LNCaP clone FGC (cell line): ENCODE data around the gene ATRNL1.
"Not testable (repeated sequence)": the region's sequence is repeated elsewhere in the genome, so short reads cannot be mapped to it uniquely, and the experiment has no call there.

ENCODE experiments used
- DNase-seq: peaks from one replicate; pipeline ENCODE4 v3.0.0-alpha.2; 2011; ENCODE audit warnings: low read depth
- H3K4me3 ChIP-seq: 2 replicates; pipeline ENCODE4 v1.5.1; 2011; ENCODE audit warnings: mild to moderate bottlenecking, low read depth, low read length, control low read depth
- CTCF ChIP-seq: IDR thresholded peaks from 2 replicates; pipeline ENCODE4 v1.5.1; 2012; ENCODE audit warnings: mild to moderate bottlenecking; ENCODE audit not compliant: control insufficient read depth, insufficient read depth; ENCODE audit errors: extremely low read depth

Gene ATRNL1

GRCh38 chr10:115745943-115746342 is 652.8 kb downstream of the ATRNL1 start:
- no peak overlapping the region for H3K4me3 ChIP-seq
- no peak for TF ChIP-seq CTCF
- no peak for DNase-seq

- TF ChIP-seq CTCF = no peak
- DNase-seq = no peak
- no peak overlapping the region for H3K4me3 ChIP-seq
These were observed 654.6 kb downstream of the ATRNL1 start for GRCh38 chr10:115747811-115748210.

GRCh38 chr10:115758488-115758887 is 665.3 kb downstream of the ATRNL1 start:
- not testable (repeated sequence) for H3K4me3 ChIP-seq, DNase-seq

- no peak for DNase-seq
- H3K4me3 ChIP-seq = no peak overlapping the region
- TF ChIP-seq CTCF = no peak
These were observed 667.0 kb downstream of the ATRNL1 start for GRCh38 chr10:115760131-115760530.

- no peak overlapping the region for H3K4me3 ChIP-seq
- no peak for TF ChIP-seq CTCF
- no peak for DNase-seq
These were observed 668.0 kb downstream of the ATRNL1 start for GRCh38 chr10:115761166-115761565.

GRCh38 chr10:115762029-115762428 is 668.9 kb downstream of the ATRNL1 start:
- TF ChIP-seq CTCF = no peak
- H3K4me3 ChIP-seq = no peak overlapping the region
- DNase-seq = no peak

- no peak overlapping the region for H3K4me3 ChIP-seq
- DNase-seq = no peak
- no peak for TF ChIP-seq CTCF
These were observed 678.6 kb downstream of the ATRNL1 start for GRCh38 chr10:115771755-115772154.

- no peak for DNase-seq
- H3K4me3 ChIP-seq = no peak overlapping the region
- no peak for TF ChIP-seq CTCF
These were observed 679.4 kb downstream of the ATRNL1 start for GRCh38 chr10:115772606-115773005.
